ENCODE measurements around the gene PTMA.
A peak's percentile ranks its signal among the peaks of the same experiment; 100 is the strongest.

Gene PTMA

GRCh38 chr2:231696004-231696367, 12.3 kb upstream of the PTMA start:
- DNase-seq, result no peak

- no peak for DNase-seq
These were observed 9.3 kb upstream of the PTMA start for GRCh38 chr2:231699006-231699405.

DNA sequence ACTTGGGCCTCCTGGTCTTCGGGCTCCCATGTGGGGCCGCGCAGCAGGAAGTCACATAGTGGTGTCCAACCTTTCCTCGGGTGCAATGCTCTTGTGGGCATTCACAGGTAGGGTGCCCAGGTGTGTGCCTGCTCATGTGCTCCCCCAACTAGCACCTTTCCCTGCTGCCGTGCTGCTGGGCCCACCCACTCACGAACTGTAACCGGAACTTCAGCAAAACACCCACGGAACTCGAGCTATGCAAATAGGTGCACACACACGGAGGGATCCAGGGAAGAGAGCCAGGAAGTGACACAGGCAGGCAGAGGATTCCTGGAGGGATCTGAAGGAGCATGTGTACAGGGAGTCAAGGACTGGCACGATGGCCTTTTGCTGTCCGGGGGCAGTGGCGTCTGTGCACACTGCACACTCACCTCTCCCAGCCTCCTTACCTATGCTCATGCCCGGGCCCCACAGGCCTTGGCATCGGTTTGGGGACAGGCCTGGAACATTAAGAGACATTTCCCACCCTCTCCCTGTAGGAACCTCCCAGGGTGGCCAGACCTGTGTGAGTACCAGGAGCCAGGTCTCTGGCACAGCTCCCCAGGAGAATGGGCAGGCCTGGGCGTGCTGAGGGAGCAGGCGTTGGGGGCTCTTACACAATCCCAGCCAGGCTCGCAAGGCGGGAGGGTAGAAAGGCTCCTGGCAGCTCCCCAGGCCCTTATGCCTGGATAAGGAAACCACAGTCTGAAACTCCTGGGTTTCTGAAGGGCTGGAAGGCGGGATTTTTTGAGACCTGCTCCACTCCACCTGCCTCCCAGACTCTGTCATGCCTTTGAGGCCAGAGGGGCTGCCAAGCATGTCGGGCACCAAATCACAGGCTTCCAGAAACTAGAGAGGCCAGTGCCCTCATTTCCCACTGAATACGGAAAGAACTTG, 6.6 kb upstream of the PTMA start:
- DNase-seq, result peak in 1 of 4 experiments; percentile 10

GRCh38 chr2:231704017-231704416, 4.3 kb upstream of the PTMA start:
- no peak for DNase-seq

- peak; percentile 99 to 100 (median 99) for DNase-seq
These were observed 1.3 kb upstream of the PTMA start for GRCh38 chr2:231706731-231707624.

GRCh38 chr2:231707625-231707926, 749 bp upstream of the PTMA start:
- peak in 1 of 4 experiments; percentile 57 for DNase-seq

DNA sequence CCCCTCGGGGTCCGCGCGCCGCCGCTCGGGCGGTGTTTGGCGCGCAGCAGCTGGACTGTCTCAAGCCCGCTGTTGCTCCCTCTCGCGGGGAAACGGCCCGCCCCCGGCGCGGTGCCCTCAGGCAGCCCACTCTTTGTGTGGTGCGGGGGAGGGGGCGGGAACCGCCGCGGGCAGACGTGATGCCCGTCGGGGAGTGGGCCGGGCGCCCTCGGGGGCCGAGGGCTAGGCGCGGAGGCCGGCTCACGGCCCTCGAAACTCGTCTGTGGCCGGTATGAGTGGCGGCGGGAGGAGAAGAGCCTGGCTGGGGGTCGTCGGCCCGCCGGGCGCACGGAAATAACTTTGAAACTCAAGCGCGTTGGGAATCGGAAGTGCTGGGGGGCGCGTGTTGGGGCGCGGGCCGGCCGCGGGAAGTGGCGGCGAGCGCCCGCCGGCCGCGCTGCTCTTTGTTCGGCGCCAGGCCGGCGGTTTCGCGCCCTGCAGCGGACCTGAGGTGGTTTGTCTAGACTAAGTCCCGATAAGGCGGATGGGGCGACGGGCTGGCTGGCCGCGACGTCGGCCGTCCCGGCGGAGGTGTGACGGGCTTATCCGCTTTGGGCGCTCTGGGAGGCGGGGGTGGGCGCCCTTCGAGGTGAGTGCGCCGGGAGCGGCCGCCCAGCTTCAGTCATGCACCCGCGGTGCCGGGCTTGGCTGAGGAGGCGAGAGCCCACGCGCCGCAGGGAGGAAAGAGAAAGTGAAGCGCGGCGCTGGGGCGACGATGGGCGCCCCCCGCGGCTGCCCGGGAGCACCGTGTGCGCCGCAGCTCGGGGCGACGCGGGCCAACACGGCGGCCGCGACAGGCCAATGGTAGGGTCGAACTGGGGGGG, 679 bp downstream of the PTMA start:
- DNase-seq, result peak; percentile 54 to 76 (median 67)

- DNase-seq, result peak; percentile 46 to 68 (median 54)
These were observed 1.3 kb downstream of the PTMA start for GRCh38 chr2:231709636-231709980.

GRCh38 chr2:231709981-231710798, 1.9 kb downstream of the PTMA start:
- DNase-seq, result peak; percentile 94 to 98 (median 96)

DNA sequence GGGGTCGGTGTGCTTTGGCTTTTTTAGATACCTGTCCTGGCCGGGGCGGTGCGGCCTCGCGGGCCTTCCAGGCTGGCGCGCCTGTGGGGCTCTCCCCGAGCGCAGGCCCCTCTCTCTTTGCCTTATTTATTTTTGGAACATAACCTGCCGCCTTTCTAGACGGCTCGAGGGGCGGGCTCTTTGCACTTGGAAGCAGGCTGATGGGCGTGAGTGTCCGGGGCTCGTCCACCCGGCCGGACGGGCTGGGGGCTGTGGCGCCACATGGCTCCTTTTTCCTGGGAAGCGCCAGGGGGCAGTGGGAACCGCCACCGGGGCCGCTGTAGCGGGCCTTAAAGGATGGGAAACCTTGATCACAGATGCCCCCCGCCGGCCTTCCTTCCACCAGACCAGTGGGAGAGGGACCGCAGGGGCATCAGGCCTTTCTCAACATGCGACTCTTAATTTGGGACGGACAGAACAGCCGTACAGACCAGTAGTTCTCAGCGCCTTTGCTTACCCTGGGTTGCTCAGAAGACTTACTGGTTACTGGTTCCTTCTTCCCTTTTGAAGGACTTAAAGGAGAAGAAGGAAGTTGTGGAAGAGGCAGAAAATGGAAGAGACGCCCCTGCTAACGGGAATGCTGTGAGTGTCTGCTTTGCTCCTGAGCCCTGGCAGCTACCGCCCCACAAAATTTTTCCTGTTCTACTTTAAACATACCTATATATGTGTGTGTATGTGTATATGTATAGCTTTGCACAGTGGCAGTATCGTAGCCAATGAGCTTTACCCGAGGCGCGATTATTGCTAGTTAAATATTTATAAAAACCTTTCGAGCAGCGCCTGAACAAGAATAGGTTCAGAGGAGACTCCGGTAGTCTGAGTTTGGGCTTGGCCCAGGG, 2.7 kb downstream of the PTMA start:
- peak; percentile 62 to 76 (median 69) for DNase-seq

DNA sequence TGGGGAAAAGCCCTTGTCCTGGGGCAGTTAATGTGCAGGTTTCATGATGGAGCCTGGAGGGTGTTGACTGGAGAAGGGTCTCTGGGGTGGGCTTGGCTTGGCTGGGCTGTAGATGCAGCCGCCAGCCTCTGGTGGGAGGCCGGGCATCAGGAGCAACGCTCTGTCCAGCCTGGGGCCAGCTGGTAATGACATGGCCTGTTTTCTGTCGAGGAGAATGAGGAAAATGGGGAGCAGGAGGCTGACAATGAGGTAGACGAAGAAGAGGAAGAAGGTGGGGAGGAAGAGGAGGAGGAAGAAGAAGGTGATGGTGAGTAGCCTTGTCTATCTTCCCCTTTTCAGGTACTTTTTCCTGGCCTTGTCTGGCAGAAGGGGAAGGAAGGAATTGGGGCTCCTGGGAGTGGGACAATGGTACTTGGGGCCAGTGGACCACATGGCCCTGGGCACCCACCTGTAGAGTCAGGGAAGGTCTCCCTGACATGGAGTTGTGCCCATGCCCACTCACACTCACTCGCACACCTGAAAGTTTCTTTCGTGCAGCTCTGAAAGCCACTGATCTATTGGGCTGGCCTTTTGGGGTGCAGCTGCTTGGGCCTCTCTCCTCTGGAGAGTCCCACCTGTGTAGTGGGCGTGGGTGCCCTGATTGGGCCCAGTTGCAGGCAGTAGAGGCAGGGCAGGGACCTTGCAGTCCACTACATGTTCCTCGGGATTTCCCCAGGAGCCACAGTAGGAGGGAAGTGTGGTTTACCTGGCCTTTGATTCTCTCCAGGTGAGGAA, 3.5 kb downstream of the PTMA start:
- DNase-seq, result no peak

GRCh38 chr2:231712451-231713021, 4.2 kb downstream of the PTMA start:
- peak in 3 of 4 experiments; percentile 41 to 60 (median 43) for DNase-seq

- peak in 2 of 4 experiments; percentile 19 to 22 for DNase-seq
These were observed 5.0 kb downstream of the PTMA start for GRCh38 chr2:231713406-231713729.

DNA sequence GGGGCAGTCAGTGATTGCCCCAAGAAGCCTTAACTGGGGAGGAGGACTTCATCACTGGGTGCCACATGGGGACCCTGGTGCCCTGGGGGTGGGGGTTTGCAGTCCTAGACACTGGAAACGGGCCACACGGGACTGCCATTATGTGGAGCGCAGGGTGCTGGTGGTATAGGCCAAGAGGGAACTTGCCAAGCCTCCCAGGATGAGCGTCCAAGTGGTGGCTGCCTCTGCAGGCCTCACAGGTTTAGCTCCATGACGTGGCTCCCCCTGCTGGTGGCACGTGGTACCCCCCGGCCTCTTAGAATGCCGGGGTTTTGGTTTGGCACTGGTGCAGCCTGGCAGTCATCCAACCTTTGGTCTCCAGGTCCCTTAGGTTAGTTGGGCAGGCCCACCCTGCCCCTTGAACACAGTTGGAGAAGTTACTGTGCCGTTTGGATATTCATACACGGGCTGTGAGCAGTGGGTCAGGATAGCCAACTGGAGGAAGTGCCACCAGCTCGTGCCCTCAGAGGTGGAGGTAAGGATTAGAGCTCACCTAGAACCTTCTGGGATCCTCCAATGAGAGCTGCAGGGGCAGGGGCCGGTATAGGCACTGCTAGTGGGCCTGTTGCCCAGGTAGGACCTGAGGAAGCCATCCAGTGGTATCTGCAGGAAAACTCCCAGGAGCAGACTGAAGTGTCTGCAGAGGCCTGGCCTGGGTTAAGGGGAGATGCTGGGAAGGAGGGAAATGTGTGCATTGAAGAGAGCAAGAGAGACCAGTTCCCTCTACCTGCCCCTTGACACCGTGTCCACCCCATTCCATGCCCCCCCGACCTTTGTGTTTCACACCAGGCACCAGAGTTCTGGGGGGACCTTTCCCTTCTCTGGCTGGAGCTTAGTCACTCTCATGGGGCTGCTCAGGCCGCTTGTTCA, 5.7 kb downstream of the PTMA start:
- DNase-seq, result peak; percentile 95 to 97 (median 96)

DNA sequence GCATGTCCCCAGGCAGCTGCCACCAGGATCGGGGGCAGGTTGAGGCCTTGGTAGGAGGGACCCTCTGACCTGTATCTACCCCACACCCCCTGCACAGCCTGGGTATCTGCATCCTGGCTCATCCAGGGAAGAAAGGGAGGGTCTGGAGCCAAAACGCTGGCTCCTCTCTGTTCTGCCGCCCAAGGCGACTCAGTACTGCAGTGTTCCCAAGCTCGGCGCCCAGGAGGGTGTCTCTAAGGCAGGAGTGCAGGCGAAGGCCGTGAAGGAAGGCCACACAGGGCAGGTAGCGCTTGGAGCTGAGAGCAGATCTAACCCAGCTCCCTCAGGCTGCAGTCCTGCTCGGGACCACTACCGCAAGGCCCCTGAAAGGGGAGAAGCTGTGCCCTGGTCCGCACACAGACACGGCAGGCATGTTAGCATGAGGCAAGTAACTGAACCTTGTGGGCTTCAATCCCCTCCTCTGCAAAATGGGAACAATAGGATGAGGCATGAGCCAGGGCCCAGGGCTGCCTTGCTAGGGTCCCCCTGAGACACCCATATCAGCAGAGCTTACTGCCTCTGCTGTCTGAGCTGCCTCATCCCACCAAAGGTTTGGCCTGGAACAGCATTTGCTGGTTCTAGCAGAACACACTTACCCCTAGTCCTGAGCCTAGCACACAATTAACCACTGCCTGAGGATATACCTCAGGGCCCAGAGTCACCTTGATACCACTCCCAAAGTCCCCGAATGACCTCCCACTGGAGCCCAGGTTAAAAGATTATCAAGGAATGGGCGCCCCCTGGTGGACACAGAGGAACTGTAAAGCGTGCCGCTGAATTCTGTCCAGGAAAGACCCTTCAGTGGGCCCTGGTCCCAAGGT, 6.5 kb downstream of the PTMA start:
- DNase-seq, result peak; percentile 71 to 88 (median 80)

- no peak for DNase-seq
These were observed 7.1 kb downstream of the PTMA start for GRCh38 chr2:231715499-231715837.

DNA sequence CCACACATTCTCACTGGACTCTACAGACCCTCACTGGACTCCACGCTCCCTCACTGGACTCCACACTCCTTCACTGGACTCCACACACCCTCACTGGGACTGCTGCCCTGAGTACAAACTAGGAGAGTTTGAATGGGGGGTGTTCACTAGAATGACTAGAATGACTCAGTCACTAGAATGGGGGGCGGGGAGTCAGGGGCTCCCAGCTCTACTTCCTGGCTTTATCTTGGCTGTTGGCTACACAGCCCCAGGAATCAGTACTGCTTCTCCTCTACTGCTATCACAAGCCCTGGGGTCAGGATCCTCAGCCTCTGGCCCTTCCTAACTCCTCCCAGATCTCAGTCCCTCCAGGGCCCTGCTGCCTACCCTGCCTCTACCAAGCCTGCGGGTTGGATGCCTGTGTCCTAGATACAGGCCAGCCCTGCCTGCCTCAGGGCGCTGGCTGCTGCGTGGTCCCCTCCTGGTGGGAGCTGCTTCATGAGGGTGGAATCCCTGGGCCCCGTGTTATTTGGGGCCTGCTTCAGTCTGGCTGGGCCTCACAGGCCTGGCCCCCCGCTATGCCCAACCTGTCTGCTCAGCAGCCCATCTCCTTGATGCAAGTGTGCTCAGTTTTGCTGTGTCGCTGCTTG, 7.8 kb downstream of the PTMA start:
- DNase-seq, result peak in 1 of 4 experiments; percentile 13

All from suppressor macrophage (primary cell).